PC-9 (cell line): ENCODE data around the gene CHFR.

Source experiments
- CTCF ChIP-seq: fragments of 200-600 bp; sonication (generic); conservative IDR thresholded peaks from 2 replicates; pipeline ENCODE4 v1.6.1; 2017; ENCODE audit warnings: mixed run types, antibody characterized with exemption, mild to moderate bottlenecking, moderate library complexity
- EZH2 ChIP-seq: fragments of 200-600 bp; sonication (generic); IDR thresholded peaks from 2 replicates; pipeline ENCODE4 v1.8.0; 2017; ENCODE audit warnings: antibody characterized with exemption, low read depth

GRCh38 chr12:132907216-132907615 lies 19.8 kb upstream of the CHFR start:
- TF ChIP-seq CTCF (no peak), EZH2 (no peak)
